ENCODE data around the gene TATDN2.
"Not testable (repeated sequence)": the region's sequence is repeated elsewhere in the genome, so short reads cannot be mapped to it uniquely, and the experiment has no call there.

TATDN2 gene

DNA sequence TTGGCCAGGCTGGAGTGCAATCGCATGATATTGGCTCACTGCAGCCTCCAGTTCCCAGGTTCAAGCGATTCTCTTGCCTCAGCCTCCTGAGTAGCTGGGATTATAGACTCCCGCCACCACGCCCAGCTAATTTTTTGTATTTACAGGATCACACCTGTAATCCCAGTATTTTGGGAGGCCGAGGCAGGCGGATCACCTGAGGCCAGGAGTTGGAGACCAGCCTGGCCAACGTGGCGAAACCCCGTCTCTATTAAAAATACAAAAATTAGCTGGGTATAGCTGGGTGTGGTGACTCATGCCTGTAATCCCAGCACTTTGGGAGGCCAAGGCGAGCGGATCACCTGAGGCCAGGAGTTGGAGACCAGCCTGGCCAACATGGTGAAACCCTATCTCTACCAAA, 24.2 kb downstream of the TATDN2 start:
- not testable (repeated sequence) for DNase-seq

DNA sequence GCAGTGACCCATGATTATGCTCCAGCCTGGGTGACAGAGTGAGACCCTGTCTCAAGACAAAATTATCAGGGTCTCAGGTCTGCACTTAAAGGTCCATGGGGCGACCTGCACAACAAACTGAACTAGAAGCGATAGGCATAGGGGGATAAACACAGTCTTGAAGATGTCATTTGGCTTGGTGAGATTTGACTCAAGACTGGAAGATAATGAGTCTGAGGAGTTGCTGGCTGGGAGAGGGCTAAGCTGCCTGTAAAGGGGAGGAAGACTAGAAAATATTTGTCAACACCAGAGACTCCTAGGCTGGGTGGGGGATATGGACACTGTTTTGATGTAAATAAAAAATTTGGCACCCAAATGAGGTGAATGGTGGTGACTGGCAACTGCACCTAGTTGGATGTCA, 24.7 kb downstream of the TATDN2 start:
- DNase-seq: no peak

DNA sequence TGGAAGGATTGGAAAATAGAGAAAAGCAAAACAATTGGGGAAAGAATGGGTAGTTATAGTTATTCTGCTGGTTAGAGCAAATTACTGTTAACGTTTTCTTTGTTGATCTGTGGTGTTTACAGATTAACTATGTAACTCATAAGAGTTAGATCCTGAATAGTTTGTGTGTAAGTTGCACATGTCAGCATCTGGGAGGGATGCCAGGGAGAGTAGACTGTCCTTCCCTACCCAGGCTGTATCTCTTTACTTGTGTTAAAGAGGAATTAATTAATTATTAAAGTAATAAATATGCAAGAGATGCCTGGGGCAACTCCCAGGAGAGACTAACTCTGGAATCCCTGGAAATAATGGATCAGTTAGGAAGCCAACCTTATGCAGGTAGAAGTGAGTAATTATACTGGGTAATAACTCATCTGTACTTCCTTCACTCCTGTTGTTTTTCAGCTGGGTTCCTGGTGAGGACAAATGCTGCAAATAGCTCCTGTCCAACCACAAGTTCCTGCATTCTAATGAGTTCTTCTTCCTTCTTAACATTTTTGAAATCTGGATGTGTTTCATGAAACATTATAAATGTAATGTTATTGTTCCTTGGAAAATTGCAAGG, 25.5 kb downstream of the TATDN2 start:
- no peak for DNase-seq

DNA sequence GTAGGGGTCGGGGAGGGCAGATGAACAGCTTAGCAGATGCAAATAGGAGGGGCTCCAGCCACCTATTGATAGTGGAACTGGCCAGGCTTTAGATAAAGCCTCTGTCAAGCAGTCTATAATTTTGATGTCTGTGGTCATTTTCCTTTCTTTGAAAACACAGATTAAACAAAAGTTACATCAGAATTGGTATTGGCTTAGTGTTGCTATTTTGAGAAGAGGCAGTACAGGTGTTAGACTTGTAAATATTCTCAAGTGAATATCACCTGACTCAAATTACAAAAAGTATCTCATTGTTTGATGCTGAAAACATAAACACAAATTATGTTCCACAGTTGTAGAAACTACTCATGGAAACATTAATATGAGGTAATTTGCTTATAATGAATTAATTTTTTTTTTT, 26.3 kb downstream of the TATDN2 start:
- no peak for DNase-seq

DNA sequence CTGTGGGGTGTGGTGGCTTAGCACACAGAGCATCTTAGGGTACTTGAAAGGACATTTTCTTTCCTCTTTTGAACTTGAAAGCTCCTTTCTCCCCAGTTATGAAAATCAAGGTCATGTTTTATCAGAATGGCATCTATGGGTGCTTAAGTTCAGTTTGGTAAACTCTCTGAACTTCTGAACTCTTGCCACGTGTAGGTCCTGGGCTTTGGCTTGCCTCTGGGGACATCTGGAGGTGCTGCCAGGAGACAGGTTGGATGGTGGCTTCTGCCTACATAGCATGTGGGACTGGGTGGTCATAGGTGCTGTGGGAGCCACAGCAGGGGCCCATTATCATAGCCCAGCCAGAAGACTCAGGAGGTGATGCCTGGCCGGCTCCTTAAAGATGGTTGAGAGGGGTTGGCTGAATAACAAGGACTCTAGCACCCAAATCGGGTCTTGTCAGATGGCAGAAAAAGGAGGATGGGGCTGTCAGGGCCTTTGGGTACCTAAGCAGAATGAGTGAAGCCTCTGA, 28.9 kb downstream of the TATDN2 start:
- no peak for DNase-seq

DNA sequence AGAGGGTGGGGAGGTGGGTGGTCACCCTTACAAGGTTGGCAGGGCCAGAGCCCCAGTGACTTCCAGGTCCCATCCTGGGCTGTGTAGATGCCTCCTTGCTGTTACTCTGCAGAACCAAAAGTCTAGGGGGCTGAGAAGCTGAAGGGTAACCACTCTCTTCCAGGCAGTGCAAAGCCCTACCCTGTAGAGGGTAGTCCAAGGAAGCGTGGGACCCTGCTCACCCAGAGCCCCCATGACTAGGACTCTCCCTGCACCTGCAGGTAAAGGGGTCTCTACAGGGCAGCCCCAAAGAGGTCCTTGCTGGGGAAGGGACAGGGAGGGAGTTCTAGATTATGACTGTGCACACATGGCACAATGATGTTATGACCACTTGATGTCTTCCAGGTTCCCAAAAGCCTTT, 30.2 kb downstream of the TATDN2 start:
- no peak for DNase-seq

DNA sequence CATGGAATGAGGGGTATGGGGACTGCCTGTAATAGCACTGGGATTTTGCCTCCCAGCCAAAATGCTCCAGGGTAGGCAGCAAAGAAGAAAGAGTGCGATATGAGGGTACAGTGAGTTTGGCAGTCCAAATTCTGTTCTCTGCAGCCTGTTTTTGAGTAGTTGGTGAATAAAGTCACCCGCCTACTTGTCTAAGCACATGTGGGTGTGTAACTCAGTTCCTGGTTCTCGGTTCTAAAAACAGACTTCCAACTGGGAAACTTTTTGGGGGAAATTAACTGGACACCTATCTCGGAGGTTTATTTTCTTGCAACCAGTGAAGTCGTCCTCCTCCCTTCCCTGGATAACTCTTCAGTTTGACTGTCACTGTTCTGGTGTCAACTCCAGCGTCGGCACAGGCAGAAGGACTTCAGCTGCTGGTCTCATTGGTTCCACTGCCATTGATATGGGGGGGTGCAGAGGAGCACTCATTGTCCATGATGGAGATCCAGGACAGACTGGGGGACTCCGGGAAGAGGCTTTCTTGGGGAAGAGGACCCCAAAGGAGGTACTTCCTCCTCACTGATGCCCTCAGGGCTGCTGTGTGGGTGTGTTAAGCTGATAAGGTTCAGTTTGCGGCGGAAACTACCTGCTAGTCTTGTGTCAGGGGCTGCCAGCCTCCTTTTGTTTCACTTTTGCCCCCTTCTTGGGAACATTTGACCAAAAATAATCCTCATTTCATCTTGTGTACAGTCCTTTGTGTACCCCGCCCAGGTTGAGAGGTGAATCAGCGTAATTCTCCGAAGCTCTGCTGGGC, 31.3 kb downstream of the TATDN2 start:
- DNase-seq: no peak

DNA sequence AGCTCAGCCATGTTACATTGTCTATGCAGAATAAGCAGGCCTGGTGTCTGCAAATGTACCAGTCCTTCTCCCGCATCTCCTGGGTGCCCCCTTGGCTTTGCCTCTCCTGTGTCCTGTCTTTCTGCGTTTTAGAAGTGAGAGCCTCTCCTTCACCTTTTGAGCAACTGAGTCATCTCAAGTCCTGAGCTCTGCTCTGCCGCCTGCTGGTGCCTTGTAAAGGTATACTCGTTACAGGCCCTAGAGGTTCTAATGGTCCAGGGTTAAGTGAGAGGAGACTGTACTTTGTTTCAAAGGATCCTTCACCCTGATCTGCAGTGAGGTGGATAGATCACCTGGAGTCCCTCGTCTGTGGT, 31.9 kb downstream of the TATDN2 start:
- DNase-seq: no peak

DNA sequence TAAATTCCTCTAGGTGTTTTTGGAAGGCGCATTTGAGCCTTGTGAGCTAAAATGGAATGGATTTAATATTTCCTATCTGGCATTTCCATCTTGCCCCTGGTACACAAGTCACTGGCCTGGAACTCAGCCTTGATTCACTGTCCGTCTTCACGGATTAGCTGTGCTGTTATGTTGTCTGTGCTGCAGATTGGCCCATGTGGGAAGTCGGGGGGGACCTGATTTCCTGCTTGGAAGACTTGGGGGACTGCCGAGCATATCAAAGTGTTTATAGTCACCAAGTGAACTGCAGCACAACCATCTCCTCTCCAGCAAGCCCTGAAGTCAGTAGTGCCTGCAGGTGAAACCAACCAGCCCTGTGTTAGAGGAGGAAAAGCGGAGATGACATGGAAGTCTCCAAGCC, 32.3 kb downstream of the TATDN2 start:
- DNase-seq: no peak

DNA sequence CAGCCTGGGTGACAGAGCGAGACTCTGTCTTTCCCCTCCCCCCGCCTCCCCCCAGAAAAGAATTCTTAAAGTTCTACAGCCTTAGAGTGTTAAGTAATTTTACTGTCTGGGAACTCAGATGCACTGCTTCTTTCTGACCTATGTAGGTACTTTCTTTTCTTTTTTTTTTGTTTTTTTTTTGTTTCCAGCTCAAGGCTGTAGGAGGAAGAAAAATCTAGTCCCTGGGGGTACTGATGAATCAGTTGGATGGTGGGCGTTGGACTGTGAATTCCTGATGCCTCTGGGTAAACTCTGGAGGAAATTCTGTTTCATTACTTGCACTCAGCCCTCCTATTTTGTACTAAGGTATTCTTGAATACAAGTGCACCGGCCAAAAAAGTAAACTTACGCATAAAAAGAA, 33.7 kb downstream of the TATDN2 start:
- DNase-seq: no peak

DNA sequence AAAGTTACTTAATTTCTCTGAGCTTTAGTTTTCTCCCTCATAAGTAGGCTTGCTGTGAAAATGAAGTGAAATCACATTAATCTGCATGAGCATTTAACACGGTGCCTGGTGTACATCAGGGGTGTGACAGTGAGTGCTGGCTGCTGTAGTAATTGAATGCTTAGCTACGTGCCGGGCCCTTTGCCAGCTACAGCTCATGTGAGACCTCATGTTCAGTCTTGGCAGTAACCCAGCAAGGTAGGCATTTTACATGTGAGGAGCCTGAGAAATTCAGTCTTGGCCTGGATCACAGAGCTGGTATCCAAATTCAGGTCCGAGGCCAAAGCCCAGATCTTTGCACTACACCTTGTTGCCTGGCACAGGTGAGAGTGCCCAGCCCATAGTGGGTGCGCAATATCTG, 35.4 kb downstream of the TATDN2 start:
- DNase-seq: no peak

DNA sequence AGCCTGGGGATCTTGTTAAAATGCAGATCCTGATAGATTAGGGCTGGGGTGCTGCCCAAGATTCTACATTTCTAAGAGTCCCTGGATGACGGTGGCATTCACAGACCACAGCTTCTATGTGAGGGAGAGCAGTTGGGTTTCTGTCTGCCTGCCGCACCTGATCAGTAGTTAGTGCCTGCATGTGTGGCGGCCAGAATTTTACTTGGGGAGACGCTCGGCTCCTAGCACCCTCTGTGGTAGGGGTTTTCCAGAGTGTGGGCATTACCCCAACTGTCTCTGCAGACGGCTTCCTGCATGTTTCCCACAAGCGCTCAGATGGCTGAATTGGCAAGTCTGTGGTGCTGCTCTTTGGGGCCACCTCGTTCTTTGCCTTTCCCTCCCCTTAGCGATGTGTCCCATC, 36.2 kb downstream of the TATDN2 start:
- DNase-seq: peak; percentile 75

DNA sequence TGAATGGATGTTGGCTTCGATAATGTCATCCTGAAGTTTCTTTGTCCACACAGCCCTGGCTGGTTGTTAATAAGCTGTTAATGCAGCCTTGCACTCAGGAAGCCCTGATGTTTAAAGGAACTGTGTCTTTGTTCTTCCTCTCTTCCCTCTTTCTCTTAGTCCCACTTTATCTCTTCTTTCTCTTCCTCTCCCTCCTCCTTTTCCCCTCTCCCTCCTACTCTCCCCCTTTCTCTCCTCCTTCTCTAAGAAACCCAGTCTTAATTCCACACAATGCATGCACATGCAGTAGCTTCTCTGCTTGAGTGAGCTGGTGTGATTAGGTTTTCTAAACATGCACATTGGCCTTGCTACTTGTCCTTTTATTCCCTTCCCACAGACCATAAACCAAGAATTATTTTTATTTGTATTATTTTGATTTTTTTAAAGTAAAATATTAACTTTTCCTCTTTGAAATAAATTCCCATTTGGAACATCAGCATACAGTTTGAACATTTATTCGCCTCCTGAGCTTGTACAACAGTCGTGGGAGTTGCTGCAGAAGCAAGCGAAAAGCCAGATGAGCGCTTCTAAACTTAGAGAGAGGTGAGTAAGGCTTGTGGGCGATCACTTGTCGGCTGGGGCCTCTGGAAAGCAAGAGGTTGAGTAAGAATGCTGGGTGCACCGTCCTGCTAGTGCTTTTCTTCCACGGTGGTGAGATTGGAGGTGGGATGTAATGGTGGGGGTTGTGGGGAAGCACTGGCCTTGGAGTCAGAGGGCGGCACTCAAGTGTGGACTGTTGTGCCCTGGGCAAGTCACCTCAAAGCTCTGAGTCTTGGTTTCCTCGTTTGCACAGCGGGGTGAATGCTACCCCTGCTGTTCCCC, 37.2 kb downstream of the TATDN2 start:
- DNase-seq: no peak

DNA sequence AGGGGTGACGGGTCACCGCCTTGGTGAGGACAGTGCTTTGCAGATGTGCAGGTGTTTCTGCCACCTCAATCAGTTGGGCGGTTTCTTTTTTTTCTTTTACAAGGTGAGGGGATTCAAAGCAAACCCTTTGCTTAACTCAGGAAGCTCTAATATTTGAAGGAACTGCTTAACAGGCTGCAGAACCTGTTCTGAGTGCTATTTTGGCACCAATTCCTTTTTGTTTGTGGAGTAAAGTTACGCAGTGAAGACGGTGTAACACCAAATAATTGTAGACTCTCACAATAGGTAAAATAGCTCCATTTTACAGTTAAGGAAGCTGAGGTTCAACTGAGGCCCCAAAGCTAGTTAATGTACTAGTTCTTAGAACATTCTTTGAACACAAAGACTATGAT, 37.9 kb downstream of the TATDN2 start:
- DNase-seq: no peak

DNA sequence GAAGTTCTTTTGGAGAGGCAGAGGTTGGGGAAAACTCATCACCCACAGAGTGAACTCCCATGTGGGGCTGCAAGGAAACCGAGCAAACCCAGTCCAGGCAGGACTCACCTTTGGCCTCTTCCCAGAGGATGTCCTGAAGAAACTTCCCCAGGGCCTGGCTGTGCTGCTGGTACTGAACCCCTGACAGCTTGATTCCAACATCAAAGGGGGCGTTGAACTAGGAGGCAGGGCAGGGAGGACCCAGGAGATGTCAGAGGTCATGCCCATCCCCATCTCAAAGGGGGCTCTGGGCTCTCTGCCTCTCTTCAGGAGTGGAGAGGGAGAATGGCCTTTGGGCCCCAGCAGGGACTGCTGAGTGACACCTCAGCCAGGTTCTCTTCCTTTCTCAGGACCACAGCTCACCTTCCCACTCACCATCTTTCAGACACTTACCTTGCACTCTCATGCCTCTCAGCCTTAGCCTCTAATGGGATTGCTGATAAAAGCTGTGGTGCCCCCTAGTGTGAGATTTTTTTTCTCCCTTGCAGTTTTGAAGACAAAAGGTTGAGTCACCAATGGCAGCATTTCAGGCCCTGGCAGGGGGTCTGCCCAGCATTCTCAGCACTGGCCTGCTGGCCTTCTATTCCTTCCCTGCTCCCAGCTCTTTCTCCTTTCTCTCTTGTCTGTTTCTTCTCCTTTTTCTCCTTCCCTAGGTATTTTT, 38.5 kb downstream of the TATDN2 start:
- peak; percentile 68 for DNase-seq

DNA sequence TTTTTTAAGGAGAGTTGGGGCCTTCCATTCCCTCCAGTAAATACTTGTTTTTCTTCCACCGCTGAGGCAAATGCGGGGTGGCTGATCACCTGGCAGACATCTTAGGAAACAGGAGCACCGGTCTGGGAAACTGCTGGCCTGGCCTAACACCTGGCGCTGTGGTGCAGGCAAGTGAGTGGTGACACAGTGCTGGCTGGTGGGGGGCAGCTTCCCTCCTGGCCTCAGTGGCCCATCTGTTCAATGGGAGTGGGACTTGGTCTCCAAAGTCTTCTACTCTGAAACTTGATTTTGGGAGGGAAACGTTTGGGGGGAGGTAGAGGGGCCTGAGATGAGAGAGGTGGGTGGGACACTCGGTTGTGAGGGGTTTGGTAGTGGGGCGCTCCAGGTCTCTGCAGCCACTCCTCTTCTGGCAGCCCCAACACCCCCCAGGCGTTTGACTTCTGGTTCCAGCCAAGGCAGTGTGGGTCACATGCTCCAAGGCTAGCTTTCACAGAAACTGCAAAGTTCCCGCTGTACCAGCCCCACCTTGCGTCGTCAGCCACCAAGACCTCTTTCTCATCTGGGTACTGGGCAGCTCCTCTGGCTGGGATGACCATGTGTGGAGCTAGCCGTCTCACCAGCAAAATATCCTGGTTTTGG, 39.8 kb downstream of the TATDN2 start:
- no peak for DNase-seq

DNA sequence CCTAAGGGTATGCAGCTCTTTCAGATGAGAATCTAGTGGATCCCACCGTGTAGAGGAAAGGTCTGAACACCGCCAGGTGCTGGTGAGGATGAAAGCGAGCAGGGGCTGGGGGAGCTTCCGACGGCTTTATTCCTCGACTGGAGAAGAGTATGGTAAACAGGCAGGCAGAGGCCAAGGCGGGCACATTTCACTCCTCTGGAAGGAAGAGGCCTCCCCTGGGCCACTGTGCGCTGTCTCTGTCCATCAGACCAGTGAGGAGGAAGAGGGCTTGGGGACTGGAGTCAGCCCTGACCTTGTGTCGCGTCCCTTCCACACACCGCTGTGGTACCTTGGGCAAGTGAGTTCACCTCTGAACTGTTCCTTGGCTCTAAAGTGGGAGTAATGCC, 40.3 kb downstream of the TATDN2 start:
- DNase-seq: no peak

DNA sequence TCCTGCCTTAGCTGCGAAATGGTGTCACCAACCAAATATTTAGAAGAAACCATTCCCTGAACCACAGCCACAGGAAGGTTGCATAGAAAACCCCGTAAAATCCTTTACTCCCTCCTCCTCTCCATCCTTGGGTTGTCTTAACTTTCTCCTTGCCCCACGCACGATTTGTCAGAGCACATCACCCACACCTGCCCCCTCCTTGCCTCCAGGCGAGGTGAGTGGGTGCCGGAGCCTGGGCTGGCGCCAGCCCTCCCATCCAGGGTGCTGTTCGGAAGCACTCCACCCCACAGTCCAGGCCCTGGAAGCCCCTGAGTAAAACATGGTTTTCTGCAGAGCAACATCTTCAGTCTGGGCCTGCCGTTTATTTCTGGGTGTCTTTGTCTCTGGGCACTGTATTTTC, 40.8 kb downstream of the TATDN2 start:
- DNase-seq: no peak

DNA sequence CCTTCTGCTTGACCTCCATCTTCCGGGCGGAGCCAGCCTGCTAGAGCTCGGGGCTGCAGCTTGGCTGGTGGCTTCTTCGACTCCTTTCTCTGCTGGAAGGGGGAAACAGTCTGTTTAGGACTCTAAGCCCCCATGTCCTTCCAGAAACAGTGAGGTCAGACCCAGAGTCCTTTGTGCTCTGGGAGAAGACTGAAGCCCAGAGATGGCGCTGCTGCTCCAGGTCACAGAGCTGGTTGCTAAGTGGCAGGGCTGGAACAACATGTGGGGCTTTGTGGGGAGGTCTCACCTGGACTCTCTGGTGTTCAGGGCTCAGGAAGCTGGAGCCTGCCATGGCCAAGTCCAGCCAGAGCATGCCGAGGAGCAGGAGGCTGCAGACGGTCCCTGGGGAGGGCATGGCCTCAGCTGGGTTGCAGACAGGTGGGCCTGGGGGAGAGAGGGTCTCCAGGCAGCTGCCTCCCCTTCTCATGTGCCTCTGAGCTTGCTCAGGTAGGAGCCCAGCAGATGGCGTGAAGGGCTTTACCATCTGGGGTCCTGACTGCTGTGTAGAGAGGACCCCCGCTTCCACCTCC, 41.6 kb downstream of the TATDN2 start:
- no peak for DNase-seq

DNA sequence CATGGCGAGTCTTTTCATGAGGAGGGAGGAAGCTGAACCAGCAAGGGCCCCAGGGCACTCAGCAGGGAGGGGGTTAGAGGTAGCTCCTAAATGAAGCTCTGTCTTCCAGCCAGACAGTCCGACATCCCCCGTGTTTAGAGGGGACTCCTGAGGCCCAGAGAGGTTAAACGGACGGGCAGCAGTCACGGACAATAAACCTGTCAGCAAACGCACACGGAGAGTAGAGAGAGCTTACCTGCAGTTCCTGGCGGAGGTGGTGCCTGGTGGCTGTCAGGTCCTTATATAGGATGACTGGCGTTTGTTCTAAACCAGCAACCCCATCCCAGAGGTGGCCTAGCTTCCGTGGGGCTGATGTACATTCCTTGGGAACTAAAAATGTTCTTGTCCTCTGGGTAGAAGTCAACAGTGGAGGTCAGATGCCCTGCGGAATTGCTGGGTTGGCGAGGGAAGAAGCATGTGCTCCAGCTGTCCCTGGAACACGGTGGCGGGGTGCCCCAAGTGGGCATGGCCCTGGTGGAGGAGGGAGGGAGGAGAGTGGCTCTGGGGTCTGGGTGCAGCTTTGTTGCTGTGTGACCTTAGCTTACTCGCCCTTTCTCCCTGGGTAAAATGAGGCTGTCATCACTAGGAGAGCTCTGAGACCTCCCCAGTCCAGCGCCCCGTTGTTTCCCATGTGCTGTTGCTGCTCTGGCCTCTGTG, 42.4 kb downstream of the TATDN2 start:
- DNase-seq: no peak

DNA sequence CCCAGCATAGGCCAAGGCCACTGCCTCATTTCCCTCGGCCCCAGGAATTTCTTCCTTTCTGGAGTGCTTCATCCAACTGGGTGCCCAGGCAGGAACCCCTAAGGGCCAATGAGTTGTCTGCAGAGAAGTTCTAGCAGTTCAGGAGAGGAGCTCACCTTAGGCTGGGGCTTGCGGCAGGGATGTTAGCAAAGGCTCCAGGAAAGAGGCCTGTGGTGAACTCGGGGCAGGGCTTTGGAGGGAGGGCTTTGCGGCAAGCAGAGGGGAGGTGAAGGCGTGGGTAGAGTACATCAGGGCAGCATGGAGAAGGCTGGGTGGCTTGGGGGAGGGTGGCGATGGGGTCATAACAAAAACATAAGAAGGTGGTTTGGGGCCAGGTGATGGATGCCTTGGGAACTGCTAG, 43.4 kb downstream of the TATDN2 start:
- no peak for DNase-seq
